GM20431 (cell line): Measurements from ENCODE around the gene ZNF79.

ENCODE experiments used
- in situ Hi-C: fragments of 300-500 bp; cut with MseI, MboI; formaldehyde crosslinking; loops from one replicate; pipeline ENCODE4 v1.15.0; 2020; ENCODE audit warnings: low sequenced_read_pairs; ENCODE audit not compliant: unreplicated experiment

Gene ZNF79

DNA sequence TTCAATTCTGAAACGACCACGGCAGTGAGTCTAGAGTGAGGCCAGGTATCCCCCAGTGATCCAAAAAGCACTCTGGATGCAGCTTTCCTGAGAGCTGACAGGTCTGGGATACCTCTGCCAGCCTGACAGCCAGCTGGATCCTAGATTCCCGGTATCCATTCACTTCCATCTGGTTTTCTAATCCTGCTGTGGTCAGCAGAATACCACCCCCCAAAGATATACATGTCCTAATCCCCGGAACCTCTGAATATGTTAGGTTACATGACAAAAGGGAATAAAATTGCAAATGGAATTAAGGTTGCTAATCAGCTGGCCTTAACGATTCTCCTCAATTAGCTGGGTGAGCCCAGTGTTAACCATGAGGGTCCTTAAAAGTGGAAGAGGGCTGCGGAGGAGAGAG, 1.4 kb upstream of the ZNF79 start:
- in situ Hi-C loops: no loop called here

DNA sequence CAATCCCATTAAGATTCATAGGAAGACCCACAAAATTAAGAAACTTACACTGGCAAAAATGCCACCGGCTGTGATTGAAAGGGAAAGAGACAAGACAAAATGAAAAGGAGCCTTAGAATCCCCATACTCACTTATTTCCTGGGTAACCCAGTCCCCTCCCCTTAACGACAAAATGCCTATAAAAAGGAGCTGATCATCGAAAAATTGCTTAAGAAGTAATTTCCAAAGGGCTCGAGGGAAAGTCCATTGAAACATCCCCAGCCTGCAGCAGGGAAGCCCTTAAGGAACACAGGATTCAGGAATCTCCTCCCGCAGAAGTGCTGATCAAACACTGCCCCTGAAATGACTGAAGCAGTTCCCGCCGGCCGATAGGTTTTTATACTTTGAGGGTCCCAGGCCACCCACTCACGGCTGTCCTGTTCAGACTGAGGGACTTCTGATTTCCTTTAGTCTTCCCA, 677 bp upstream of the ZNF79 start:
- in situ Hi-C loops: no loop called here

DNA sequence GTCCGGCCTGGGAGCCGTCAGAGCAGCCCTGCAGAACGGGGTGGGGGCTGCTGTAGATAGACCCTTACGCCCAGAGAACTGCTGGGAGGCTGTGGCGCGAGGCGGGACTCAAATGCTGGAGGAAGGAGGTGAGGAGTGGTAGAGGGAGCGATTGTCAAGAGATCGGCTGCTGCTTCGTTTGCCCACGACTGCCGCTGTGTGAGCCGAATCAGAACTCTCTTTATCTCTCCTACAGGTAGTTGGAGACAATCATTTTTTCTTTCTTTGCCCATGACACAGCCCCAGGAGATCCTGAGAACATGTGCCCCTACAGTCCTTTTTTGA, 456 bp downstream of the ZNF79 start:
- in situ Hi-C loops: no loop called here

DNA sequence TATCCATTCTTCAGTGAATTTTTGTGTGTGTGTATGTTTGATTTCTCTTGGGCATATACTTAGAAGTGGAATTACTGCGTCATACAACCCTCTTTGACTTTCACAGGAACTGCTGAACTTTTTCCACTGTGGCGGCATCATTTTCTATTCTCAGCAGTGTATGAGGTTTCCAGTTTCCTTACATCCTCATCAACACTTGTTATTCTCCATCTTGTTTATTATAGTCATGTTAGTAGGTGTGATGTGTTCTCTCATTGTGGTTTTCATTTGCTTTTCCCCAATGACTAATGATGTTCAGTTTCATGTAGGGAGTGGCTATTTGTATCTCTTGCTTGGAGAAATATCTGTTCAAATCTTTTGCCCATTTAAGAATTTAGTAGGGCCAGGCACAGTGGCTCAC, 2.6 kb downstream of the ZNF79 start:
- in situ Hi-C loops: no loop called here

DNA sequence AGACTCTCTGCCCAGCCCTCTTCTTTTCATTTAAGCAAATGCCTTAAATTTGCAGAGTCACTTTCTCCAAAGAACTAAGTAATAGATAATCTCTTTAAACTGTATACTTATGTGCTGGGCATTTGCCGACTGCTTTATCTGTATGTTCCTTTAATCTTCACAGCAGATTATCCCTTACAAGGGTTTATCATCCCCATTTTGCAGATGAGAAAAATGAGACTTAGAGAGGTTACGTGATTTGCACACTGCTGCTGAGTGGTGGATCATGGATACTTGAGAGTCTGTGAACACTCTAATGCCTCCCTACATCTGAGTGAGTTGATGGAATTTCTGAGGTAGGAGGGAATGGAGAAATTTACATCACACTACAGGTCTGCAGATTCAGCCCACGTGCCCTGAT, 4.2 kb downstream of the ZNF79 start:
- in situ Hi-C loops: no loop called here

DNA sequence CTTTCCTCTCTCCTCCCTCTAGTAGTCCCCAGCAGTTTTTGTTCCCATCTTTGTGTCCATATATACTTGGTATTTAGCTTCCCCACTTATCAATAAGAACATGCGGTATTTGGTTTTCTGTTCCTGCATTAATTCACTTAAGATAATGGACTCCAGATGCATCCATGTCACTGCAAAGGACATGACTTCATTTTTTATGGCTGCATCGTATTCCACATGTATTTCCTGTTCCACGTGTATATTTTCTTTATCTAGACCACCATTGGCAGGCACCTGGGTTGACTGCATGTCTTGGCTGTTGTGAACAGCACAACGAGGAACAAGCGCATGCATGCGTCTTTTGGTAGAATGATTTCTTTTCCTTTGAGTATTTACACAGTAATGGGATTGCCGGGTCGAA, 6.2 kb downstream of the ZNF79 start:
- in situ Hi-C loops: no loop called here

DNA sequence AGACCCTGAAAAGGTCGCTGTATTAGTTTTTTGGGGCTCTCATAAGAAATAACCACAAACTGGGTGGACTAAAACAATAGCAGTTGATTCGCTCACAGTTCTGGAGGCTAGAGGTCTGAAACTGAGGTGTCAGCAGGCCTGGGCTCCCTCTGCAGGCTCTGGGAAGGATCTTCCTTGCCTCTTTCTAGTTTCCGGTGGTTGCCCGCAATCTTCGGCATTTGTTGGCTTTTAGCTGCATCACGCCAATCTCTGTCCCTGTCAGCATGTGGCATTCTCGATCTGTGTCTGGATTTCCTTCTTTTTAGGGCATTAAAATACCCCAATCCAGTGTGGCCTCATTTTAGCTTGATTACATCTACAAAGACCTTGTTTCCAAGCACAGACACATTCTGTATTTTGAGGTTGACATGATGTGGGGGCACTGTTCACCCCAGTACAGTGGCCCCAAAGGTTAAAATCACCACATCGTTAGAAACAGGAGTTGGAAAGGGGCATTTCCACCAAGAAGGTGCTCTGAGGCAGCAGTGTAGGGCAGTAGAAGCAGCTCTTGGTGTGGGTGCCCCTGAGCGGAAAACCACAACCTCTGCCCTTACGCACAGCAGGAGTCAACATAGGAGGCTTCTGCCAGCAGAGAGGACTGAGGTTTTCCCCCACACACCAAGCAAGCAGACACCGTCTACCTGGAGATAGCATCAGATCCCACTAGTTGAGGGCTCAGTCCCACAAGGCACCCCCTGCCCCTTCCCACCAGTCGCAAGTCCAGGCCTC, 13.5 kb downstream of the ZNF79 start:
- in situ Hi-C loops: no loop called here

DNA sequence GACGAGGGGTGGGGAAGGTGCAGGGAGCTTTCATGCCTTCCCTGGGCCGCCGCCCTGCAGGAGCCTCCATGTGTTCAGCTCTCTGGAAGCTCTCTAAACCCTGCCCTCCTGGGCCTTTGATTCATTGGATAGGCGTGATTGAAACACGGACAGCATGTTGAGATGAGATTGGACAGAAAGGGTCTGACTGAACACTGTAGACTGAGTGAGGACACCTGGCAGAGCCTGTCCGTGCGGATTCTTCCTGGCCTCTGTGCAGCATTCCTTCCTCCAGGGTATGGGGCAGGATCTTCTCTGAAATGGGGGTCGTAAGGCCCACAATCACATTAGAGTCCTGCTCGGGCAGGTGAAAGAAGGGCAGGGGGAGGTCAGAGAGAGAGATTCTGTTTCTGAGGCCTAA, 14.2 kb downstream of the ZNF79 start:
- in situ Hi-C loops: no loop called here

DNA sequence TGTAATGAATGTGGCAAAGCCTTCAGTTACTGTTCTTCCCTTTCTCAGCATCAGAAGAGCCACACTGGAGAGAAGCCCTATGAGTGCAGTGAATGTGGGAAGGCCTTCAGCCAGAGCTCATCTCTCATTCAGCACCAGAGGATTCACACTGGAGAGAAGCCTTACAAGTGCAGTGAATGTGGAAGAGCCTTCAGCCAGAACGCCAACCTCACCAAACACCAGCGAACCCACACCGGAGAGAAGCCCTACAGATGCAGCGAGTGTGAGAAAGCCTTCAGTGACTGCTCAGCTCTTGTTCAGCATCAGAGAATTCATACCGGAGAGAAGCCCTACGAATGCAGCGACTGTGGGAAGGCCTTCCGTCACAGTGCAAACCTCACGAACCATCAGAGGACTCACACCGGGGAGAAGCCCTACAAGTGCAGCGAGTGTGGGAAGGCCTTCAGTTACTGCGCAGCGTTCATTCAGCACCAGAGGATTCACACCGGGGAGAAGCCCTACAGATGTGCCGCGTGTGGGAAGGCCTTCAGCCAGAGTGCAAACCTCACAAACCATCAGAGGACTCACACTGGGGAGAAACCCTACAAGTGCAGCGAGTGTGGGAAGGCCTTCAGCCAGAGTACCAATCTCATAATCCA, 20.2 kb downstream of the ZNF79 start:
- in situ Hi-C loops: no loop called here

DNA sequence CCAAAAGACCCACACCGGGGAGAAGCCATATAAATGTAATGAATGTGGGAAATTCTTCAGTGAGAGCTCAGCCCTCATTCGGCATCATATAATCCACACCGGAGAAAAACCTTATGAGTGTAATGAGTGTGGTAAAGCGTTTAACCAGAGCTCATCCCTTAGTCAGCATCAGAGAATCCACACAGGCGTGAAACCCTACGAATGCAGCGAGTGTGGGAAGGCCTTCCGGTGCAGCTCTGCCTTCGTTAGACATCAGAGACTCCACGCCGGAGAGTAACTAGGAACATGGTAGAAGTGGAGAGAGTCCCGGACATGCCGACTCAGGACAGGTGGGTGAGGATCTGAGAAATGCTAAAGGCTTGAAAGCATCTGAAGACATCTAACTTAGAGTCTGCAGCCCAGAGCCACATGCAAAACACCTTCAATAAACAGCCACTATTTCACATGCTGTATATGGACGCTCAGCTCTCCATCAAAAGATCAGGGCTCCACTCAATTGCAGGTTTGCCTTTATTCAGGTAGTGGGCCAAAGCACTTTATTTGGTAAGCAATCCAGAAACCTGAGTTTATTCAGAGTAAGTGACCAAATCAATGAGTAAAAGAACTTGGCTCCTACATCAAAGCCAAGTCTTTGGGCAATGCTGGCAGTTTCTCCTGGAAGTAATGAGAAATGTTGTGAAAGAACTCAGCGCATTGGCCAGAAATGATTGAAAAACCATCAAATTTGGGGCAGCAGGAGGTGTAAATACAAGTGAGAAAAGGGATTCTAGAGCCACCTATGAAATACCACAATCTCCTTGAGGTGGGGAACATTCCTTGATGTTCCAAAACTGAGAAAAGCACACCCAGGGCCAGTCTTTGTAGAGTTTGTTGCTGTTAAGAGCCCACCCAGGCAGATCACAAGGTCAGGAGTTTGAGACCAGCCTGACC, 21.0 kb downstream of the ZNF79 start:
- in situ Hi-C loops: no loop called here

DNA sequence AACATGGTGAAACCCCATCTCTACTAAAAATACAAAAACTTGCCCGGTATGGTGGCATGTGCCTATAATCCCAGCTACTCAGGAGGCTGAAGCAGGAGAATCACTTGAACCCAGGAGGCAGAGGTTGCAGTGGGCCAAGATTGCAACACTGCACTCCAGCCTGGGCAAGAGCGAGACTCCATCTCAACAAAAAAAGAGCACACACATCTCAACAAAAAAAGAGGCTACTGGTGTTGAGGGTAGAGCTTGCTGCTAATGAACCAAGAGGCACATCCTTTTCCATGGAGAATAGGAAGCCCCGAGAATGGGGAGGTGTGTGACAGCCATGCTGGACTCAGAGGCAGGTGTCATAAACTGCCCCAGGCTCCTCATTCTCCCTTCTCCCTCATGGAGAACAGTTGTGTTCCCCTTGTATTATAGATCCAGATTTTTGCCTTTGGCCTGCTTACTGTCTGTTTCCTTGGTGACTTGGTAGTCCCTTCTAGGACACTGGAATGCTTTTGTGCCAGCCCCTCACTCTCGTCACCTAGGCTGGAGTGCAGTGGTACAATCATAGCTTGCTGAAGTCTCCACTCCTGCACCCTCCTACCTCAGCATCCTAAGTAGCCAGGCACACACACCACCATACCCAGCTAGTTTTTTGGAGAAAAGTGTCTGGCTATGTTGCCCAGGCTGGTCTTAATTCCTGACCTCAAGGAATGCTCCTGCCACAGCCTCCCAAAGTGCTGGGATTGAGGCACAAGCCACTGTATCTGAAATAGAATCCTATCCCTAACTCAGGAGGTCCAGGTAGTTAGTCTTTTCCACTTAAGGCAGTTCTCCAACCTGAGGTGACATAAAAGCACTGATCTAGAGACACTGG, 21.9 kb downstream of the ZNF79 start:
- in situ Hi-C loops: no loop called here

DNA sequence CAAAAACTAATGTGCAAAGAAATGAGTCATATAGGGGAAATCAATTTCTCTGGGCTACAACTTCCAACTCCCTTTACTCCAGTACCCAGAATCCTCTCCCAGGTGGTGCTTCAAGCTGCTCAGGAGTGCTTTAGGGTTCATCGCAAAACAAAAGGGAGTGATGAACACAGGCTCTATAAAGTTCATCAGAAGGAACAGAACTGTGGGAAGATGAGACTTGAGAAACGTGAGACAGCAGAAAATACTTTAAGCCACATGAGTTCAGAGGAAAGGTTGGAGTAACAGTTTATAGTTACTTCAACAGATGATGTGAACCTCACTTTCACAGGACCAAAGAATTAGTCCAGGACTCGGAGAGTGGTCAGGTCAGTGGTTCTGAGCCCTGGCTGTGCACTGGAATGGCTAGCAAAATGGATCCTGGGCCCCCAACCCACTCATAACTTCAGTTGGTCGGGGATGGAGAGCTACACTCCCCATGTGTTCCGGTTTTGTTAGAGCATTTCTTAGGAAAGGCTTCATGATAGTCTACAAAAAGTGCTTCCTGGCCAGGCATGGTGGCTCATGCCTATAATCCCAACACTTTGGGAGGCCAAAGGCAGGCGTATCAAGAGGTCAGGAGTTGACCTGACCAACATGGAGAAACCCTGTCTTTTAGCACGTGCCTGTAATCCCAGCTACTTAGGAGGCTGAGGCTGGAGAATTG, 22.7 kb downstream of the ZNF79 start:
- in situ Hi-C loops: no loop called here

DNA sequence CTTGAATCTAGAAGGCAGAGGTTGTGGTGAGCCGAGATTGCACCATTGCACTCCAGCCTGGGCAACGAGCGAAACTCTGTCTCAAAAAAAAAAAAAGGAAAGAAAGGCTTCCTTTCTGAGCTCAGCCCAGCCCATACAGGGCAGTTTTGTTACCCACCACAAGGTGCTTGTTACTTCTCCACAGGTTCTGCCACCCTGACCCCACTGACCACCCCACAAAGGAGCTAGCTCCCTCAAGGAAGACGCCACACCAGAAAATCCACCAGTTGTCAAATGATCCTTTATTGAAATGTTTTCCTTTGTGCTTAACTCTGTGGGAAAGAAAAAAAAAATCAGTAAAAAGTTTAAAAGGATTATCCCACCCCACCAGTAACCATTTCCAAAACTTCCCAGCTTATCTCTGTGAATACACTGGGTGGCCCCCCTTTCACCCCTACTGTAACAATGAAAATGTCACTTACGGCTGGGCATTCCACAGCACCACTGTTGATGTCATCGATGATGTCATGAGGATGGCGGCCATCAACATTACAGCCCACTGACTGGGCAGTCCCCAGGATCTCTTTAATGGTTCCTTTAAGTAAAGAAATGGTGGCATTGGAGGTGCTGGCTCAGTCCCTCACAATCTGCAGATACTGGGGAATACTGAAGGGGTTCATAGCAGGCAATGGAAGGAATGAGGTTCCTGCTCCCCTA, 23.4 kb downstream of the ZNF79 start:
- in situ Hi-C loops: no loop called here

DNA sequence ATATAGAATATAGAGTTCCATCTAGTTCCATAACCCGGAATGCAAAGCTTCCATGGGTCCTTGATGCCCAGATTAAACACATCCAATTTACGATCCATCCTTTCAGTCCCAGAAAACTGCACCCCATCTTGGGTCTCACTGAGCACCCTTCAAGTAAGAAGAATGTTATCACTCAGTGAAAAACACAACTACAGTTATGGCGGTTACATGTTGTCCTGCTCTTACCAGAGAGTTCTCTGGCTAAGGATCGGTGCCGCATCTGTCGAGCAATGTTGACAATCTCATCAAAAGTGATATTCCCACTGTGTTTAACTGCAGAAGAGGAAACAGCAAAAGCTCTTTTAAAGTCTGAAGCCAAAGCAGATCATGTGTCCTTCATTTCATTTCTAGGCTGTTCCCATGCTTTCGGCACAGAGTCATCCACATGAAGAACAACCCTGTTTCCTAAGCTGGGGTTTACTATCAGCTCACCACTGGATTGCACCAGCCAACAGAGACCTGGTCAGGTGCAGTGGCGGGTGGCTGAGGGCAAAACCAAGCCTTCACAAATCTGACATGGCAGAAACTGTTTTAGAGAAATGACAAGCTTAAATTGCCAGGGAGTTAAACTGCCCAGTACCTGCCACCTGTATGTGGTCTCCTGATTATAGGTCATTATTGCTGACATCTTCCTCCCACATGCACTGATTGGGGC, 24.1 kb downstream of the ZNF79 start:
- in situ Hi-C loops: no loop called here

DNA sequence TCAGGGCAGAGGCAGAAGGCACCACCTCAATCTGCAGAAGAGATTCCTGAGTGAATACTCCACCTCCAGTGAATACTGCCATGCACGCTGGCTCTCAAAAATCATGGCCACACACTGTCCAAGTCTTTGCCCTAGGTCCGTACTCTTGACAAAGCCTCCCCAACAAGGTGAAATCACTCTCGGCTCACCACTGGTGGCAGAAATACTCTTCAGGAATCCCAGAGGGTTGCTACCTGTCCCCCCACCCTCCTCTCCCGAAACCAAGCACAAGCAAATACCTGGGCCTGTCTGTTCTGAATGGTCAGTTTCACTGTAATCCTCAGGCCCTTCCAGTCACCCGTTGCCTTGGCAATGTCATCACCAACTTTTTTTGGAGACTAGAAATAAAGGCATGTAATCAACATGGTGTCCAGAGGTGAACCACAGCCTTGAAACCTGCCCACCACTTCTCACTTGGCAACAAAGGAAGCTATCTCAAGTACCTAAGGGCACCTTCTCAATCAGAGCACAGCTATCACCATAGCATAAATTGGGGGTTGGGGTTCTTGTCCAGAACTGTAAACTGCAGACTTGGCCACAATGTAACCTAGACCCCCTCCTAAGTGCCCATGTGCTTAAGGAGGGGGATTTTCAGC, 25.3 kb downstream of the ZNF79 start:
- in situ Hi-C loops: no loop called here

DNA sequence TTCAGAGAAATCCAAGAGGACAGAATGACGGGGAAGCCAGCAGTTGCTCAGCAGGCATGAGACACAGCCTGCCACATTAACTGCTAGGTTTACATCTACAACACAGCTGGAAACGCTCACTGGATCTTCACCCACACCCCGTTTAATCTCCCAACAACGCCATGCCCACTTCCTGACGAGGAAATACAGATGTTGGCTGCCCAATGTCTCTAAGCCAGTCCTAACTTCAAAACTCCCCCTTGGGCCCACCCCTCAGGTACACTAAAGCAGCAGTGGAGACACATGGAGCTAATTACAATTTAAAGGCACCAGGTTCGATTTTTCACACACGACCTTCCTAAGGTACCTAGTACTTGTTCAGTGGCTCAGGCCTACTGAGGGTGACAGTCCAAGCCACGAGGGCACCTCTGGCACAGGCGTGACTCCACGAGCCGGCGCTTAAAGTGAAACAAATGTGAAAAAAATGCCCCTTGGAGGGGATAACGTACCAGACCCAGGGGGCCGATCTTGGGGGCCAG, 26.1 kb downstream of the ZNF79 start:
- in situ Hi-C loops: no loop called here

DNA sequence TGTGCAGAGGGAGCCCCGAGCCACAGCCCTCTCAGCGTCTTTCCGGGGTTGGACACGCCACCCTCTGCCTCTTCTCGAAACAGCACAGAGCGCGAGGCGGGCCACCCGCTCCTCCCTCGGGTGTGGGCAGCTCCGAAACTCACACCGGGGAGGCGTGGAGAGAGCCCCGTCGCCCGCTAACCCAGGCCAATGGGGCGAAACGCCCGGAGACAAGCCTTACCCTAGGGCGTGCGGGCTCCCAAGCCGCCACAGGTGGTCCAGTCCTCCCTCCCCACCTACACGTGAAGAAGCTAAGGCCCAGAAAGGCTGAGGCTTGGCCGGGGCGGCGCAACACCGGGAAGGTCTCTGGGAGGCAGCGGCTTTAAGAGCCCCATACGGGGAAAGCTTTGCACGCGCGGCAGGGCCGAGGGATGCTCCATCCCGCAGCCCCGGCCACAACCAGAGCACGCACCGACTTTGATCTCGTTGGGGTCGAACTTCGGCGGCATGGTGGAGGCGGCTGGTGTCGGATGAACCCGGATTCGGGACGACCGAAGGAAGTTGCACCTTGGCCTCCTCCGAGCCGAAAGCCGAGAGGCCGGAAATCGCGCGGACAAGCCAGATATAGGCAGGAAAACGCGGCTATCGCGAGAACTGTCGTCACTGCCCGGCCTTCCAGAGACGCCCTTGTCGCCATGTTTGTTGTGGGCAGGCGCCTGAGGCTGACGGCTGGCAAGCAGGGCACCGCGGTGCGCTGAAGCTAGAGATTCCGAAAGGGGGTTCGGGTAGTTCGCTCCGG, 26.8 kb downstream of the ZNF79 start, which contains the start of the genes LRSAM1 and RPL12:
LRSAM1 (plus strand) TSS at position 681 of the 778 bp plus-strand sequence. CDS start 3,018 bp downstream, outside the sequence.
RPL12 (minus strand) TSS at position 577 of the 778 bp plus-strand sequence; CDS start at position 488, 89 bp downstream.
- in situ Hi-C loops: no loop called here
